HEK293T (cell line): ENCODE measurements around the gene POU5F1.

Source experiments
- ARNT ChIP-seq: fragments of 450-650 bp; IDR thresholded peaks from 2 replicates; pipeline ENCODE4 v1.6.1; 2017; ENCODE audit warnings: mild to moderate bottlenecking
- BHLHE40 ChIP-seq: fragments of 450-650 bp; IDR thresholded peaks from 2 replicates; pipeline ENCODE4 v1.6.1; 2016; ENCODE audit warnings: mild to moderate bottlenecking, moderate library complexity, borderline replicate concordance
- FOXK2 ChIP-seq: fragments of 450-650 bp; IDR thresholded peaks from 2 replicates; pipeline ENCODE4 v1.6.1; 2016; ENCODE audit warnings: mild to moderate bottlenecking
- FOXM1 ChIP-seq: fragments of 450-650 bp; IDR thresholded peaks from 2 replicates; pipeline ENCODE4 v1.6.1; 2017; ENCODE audit warnings: mild to moderate bottlenecking, borderline replicate concordance
- HDGF ChIP-seq: fragments of 450-650 bp; IDR thresholded peaks from 2 replicates; pipeline ENCODE4 v1.6.1; 2017; ENCODE audit warnings: antibody characterized with exemption, borderline replicate concordance
- SUZ12 ChIP-seq: fragments of 450-650 bp; IDR thresholded peaks from 2 replicates; pipeline ENCODE4 v1.6.1; 2016; ENCODE audit warnings: mild to moderate bottlenecking
- ZNF384 ChIP-seq: fragments of 450-650 bp; IDR thresholded peaks from 2 replicates; pipeline ENCODE4 v1.6.1; 2016

- TF ChIP-seq FOXM1 = no peak
- no peak for TF ChIP-seq SUZ12
- TF ChIP-seq BHLHE40 = no peak
- TF ChIP-seq HDGF = no peak
- no peak for TF ChIP-seq FOXK2
- TF ChIP-seq ARNT = no peak
- TF ChIP-seq ZNF384 = no peak
Observed at GRCh38 chr6:31170600-31170881, at the start of gene POU5F1.
